ENCODE results near the gene A1BG. TPM values are rescaled to one million over a fixed set of nuclear protein-coding genes. Genes with fewer than 3 reads are reported as not detected.

Gene A1BG
- total and polyA plus RNA-seq, 2 of the 13 experiments (the other 11 are each of a cell fraction or from before 2014, with no cell fraction given): 14.7 to 41.4 TPM

- TF ChIP-seq ATF6 (CRISPR knock-in tag; conservative IDR thresholded peaks at IDR 0.05): no peak
- TF ChIP-seq HHEX (CRISPR knock-in tag; IDR thresholded peaks at IDR 0.05): no peak
- no peak for TF ChIP-seq ZNF550 (CRISPR knock-in tag; IDR thresholded peaks at IDR 0.05; ENCODE audit: borderline replicate concordance)
- TF ChIP-seq ZNF775 (CRISPR knock-in tag; IDR thresholded peaks at IDR 0.05; ENCODE audit: borderline replicate concordance): no peak; the same call in 1 of the 2 replicates
- TF ChIP-seq ZNF276 (CRISPR knock-in tag; IDR thresholded peaks at IDR 0.05; ENCODE audit: low read depth): peak; percentile 54; the same call in 1 of the 2 replicates
- TF ChIP-seq ZSCAN20 (CRISPR knock-in tag; IDR thresholded peaks at IDR 0.05; ENCODE audit: borderline replicate concordance): 0 out of 2 replicates have a peak, but pooled peaks have one; percentile 32
- TF ChIP-seq SMARCE1 (IDR thresholded peaks at IDR 0.05; ENCODE audit: borderline replicate concordance): no peak
- TF ChIP-seq HIC2 (CRISPR knock-in tag; IDR thresholded peaks at IDR 0.05; ENCODE audit: low read depth): no peak; the same call in 1 of the 2 replicates
- no peak for TF ChIP-seq EZH2 (conservative IDR thresholded peaks at IDR 0.05; ENCODE audit: low read depth, low read length)
- peak; percentile 81 for TF ChIP-seq MXD1 (CRISPR knock-in tag; IDR thresholded peaks at IDR 0.05)
- TF ChIP-seq NCOR1 (IDR thresholded peaks at IDR 0.05; ENCODE audit: borderline replicate concordance, low read length): no peak
- 0 out of 2 replicates have a peak, but pooled peaks have one; percentile 11 for TF ChIP-seq ARNTL (CRISPR knock-in tag; IDR thresholded peaks at IDR 0.05)
- 0 out of 2 replicates have a peak, but pooled peaks have one; percentile 14 for TF ChIP-seq FOXP4 (CRISPR knock-in tag; IDR thresholded peaks at IDR 0.05)
- TF ChIP-seq PHF8 (CRISPR knock-in tag; IDR thresholded peaks at IDR 0.05): peak; percentile 86
- TF ChIP-seq SP4 (CRISPR knock-in tag; IDR thresholded peaks at IDR 0.05): peak; percentile 45; the same call in 1 of the 2 replicates
- TF ChIP-seq ZNF253 (CRISPR knock-in tag; IDR thresholded peaks at IDR 0.05; ENCODE audit: borderline replicate concordance): no peak
- peak; percentile 55 for TF ChIP-seq ELF3 (CRISPR knock-in tag; IDR thresholded peaks at IDR 0.05)
- no peak for TF ChIP-seq HMG20A (CRISPR knock-in tag; IDR thresholded peaks at IDR 0.05; ENCODE audit: borderline replicate concordance)
- peak; percentile 93; the same call in 1 of the 2 replicates for TF ChIP-seq GLI4 (CRISPR knock-in tag; IDR thresholded peaks at IDR 0.05; ENCODE audit: borderline replicate concordance)
- no peak for TF ChIP-seq MTA3 (CRISPR knock-in tag; IDR thresholded peaks at IDR 0.05)
- TF ChIP-seq ZNF891 (CRISPR knock-in tag; IDR thresholded peaks at IDR 0.05): peak; percentile 86; the same call in 1 of the 2 replicates
Observed at GRCh38 chr19:58386576-58387337, 33.5 kb upstream of the A1BG start, which contains the start of gene RPS5 (continued).
